ENCODE measurements around the gene GNAT3.
A peak's percentile ranks its signal among the peaks of the same experiment; 100 is the strongest.

The GNAT3 gene

DNA sequence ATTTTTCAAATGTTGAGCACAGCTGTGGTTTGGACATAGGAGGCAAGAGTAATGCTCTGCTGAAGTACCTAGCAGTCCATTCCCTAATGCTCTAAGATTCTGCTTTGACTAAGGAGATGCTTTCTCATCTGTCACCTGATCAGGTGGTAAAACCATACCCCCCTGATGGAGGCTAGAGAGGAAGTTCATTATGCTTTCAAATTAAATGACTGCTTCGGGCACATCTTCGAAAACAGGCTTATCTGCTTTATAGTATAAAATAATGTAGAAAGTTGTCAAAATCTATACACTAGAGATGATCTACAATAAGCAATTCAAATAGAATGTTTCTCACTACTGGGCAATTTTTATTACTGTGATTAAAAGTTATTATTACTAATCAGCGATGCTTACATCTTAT is at the start of gene GNAT3:
Gene GNAT3 (minus strand): TSS at position 101 of the 400 bp plus-strand sequence. CDS start 138 bp downstream, outside the sequence.
- DNase-seq, result no peak

DNA sequence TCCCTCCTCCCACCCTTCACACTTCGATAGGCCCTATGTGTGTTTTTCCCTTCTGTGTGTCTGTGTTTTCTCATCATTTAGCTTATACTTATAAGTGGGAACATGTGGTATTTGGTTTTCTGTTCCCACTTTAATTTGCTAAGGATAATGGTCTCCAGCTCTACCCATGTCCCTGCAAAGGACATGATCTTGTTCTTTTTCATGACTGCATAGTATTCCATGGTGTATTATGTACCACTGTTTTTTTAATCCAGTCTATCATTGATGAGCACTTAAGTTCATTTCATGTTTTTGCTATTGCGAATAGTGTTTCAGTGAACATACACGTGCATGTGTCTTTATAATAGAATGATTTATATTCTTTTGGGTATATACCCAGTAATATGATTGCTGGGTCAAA is 46.3 kb upstream of the GNAT3 start:
- DNase-seq, result no peak

DNA sequence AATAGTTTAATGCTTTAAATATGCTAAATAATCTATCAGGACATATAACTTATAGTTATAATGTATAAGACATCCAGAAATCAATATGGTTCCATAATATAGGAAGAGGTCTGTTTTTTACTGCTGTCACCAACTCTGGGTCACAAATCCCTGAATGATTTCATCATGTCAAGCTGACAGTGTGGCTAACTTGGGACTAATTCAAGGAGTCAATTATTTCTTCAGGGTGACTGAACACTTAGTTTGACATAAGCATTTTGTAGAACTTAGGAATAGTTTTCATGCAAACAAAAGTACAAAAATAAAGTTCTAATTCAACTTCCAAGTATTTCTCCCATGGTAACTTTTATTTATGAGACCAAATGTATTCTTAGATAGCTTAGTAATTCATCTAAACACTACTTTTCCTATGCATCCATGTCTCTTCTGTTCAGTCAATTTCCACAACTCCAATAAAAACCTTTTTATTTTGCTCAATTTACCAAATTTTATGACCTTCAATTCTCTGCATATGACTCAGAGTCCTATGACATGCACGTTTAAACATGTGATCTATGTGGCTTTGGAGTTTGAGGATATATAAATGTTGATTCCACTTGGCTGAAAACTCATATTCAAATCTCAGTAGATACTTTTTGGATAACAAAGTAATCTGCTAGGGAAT is 40.3 kb upstream of the GNAT3 start:
- DNase-seq, result no peak

GRCh38 chr7:80550005-80550404 is 38.1 kb upstream of the GNAT3 start:
- no peak for DNase-seq

- DNase-seq, result no peak
Observed at GRCh38 chr7:80548840-80549530, 37.1 kb upstream of the GNAT3 start.

- no peak for DNase-seq
Observed at GRCh38 chr7:80542398-80542797, 30.5 kb upstream of the GNAT3 start.

DNA sequence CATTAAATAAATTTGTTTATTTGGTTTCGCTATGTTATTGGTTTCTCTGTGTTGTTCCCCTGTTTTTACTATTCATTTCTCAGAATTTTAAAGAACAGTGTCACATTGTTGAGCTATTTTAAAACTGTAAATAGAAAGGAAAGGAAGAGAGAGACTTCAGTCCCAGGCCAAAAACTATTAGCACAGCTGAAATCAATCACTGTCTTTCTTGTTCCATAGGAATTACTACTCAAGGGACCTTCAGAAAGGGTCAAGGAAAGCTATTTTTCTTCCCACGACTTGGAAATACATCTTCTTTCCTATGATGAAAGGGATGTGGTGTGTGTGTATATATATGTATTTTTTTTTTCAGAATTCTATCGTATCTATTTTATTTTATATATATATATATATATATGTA is 29.0 kb upstream of the GNAT3 start:
- no peak for DNase-seq

- no peak for DNase-seq
Observed at GRCh38 chr7:80537091-80537490, 25.2 kb upstream of the GNAT3 start.

- DNase-seq, result no peak
Observed at GRCh38 chr7:80536426-80536825, 24.6 kb upstream of the GNAT3 start.

- DNase-seq, result no peak
Observed at GRCh38 chr7:80533287-80533686, 21.4 kb upstream of the GNAT3 start.

GRCh38 chr7:80532153-80532552 is 20.3 kb upstream of the GNAT3 start:
- DNase-seq, result no peak

GRCh38 chr7:80530136-80530535 is 18.3 kb upstream of the GNAT3 start:
- peak; percentile 37 for DNase-seq

GRCh38 chr7:80529362-80529761 is 17.5 kb upstream of the GNAT3 start:
- no peak for DNase-seq

- DNase-seq, result no peak
Observed at GRCh38 chr7:80528689-80529088, 16.8 kb upstream of the GNAT3 start.

- DNase-seq, result no peak
Observed at GRCh38 chr7:80526472-80526871, 14.6 kb upstream of the GNAT3 start.

GRCh38 chr7:80524693-80525092 is 12.8 kb upstream of the GNAT3 start:
- peak; percentile 28 for DNase-seq

DNA sequence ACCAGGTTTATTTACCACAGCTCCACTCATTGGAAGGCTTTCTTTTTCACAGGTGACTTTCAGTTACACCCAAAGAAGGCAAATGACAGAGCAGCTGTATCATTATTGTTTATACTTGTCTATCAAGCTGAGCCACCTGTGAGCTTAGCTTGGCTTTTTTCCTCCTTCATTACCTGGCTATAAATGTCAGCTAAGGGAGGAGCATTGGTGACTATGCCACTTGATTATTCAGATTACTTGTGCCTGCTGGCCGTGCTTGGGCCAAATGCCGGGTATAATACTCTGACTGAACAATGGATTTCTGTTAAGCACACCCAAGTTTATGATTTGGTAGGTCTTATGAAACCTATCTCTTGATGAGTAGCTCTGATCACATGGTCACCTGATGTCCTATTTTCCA is 9.9 kb upstream of the GNAT3 start:
- no peak for DNase-seq

GRCh38 chr7:80520199-80520598 is 8.3 kb upstream of the GNAT3 start:
- no peak for DNase-seq

DNA sequence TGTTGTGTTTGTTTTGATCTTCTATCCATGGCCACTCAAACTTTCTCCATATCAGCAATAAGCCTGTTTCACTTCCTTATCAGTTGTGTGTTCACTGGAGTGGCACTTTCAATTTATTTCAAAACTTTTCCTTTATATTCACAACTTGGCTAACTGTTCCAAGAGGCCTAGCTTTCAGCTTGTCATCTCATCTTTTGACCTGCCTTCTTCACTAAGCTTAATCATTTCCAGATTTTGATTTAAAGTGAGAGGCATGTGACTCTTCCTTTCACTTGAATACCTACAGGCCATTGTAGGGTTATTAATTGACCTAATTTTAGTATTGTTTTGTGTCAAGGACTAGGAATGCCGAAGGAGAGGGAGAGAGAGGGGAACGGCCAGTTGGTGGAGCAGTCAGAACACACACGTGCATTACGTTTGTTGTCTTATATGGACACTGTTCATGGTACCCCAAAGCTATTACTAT is 5.5 kb upstream of the GNAT3 start:
- no peak for DNase-seq

GRCh38 chr7:80515298-80515697 is 3.4 kb upstream of the GNAT3 start:
- DNase-seq, result no peak

GRCh38 chr7:80510021-80510420 is 1.8 kb downstream of the GNAT3 start:
- no peak for DNase-seq

GRCh38 chr7:80508440-80508839 is 3.4 kb downstream of the GNAT3 start:
- DNase-seq, result no peak

DNA sequence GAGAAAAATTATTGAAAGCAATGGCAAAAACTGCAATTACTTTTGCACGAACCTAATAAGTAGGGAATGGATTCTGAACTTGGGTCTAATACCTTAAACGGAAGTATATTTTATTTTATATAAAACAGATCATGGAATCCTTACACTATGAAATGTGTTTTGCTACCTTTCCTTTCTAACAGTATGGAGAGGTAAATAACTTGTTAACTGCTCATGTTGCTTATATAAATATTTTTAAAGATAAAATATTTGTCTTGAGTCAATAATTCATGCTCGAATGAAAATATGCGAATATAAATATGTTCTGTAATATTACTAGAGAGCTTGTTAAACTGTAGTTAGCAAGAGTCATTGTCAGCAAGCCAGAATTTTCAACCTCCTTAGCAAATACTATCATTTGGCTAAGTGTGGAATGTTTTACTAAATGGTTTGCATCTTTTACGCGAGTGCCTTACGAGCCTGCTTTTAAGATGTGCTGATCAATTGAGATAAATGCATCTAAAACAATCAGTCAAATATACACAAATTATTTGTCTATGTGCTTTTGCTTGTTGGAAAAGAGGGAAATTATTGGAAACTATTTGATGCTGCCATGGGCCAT is 5.9 kb downstream of the GNAT3 start:
- no peak for DNase-seq

DNA sequence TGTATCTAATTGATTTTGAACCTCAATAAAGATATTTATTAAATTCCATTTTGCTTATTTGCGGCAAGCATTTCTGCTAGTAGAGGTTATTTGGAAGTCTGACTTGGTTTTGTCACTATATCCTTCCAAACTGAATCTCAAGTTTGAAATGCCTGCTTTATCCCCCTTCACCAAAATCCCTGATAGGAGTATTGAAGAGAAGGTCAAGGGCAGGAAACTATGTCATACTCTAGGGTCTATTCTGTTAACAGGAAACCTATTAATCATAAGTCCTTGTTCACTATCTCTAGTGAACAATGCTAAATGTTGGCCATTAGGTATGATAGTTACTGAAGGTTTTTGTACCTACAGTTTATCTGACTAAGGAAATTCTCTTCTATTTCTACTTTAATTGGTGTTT is 11.5 kb downstream of the GNAT3 start:
- no peak for DNase-seq

Measured in femur (tissue), 1 donor.